ENCODE data around the gene UBR4.

UBR4 gene

GRCh38 chr1:19087737-19088594 is 122.1 kb downstream of the UBR4 start:
- no peak for DNase-seq

- no peak for DNase-seq
Measured at GRCh38 chr1:19087017-19087736, 122.9 kb downstream of the UBR4 start.

GRCh38 chr1:19086176-19086875 is 123.7 kb downstream of the UBR4 start:
- DNase-seq = no peak

- no peak for DNase-seq
Measured at GRCh38 chr1:19084206-19084738, 125.8 kb downstream of the UBR4 start.

GRCh38 chr1:19083081-19083480 is 127.0 kb downstream of the UBR4 start:
- no peak for DNase-seq

- no peak for DNase-seq
Measured at GRCh38 chr1:19081218-19081893, 128.7 kb downstream of the UBR4 start.

- DNase-seq = no peak
Measured at GRCh38 chr1:19080721-19081120, 129.3 kb downstream of the UBR4 start.

- DNase-seq = no peak
Measured at GRCh38 chr1:19079541-19080472, 130.3 kb downstream of the UBR4 start.

GRCh38 chr1:19078536-19078935 is 131.5 kb downstream of the UBR4 start:
- DNase-seq = no peak

GRCh38 chr1:19076841-19077616 is 133.0 kb downstream of the UBR4 start:
- no peak for DNase-seq

- DNase-seq = no peak
Measured at GRCh38 chr1:19074902-19075721, 135.0 kb downstream of the UBR4 start.

GRCh38 chr1:19074361-19074901 is 135.6 kb downstream of the UBR4 start:
- DNase-seq = peak; percentile 34 to 38

GRCh38 chr1:19073311-19074186 is 136.5 kb downstream of the UBR4 start:
- no peak for DNase-seq

- DNase-seq = no peak
Measured at GRCh38 chr1:19072285-19072981, 137.6 kb downstream of the UBR4 start.

- DNase-seq = no peak
Measured at GRCh38 chr1:19071674-19072281, 138.3 kb downstream of the UBR4 start.

- DNase-seq = no peak
Measured at GRCh38 chr1:19070891-19071621, 139.0 kb downstream of the UBR4 start.
